Measurements from ENCODE around the gene RILPL2. TPM values are rescaled to one million over a fixed set of nuclear protein-coding genes. Genes with fewer than 3 reads are reported as not detected.
"Not testable (repeated sequence)": the region's sequence is repeated elsewhere in the genome, so short reads cannot be mapped to it uniquely, and the experiment has no call there.

RILPL2 gene
- total RNA-seq, 2 experiments from 2014 or later, result 3.4 to 6.8 TPM

GRCh38 chr12:123433615-123434014 lies 2.9 kb downstream of the RILPL2 start:
- peak overlapping the region; percentile 66 for H3K27ac ChIP-seq (ENCODE audit: low read depth, low read length, poor library complexity, severe bottlenecking)
- H3K4me1 ChIP-seq (ENCODE audit: insufficient read depth, low read length, poor library complexity, severe bottlenecking), result peaks cover 58% of the 10 kb centered on the region
- intact Hi-C loops (cut with micrococcal nuclease; ENCODE audit: unreplicated experiment), result no loop called here
- DNase-seq (ENCODE audit: low spot score), result no peak
- peak overlapping the region; percentile 88 for H3K4me3 ChIP-seq (ENCODE audit: low read depth, low read length, poor library complexity, severe bottlenecking)
- ChIA-PET CTCF (ENCODE audit: unreplicated experiment) (no interaction called here), POLR2A (interaction anchor here (0.6 to 1.2 kb wide), 4 partner anchors 9 to 145 kb away, joined by 3 to 4 read pairs (median 4); no protein-coding TSS in a partner anchor)
- no peaks in the 10 kb centered on the region for H4K20me1 ChIP-seq (ENCODE audit: insufficient read depth, low read length)
- no TSS peak for BruUV-seq (replicated peaks)
- peak overlapping the region; percentile 93 for H3K4me2 ChIP-seq (ENCODE audit: low read length)
- TF ChIP-seq EZH2phosphoT487 (IDR thresholded peaks at IDR 0.05; ENCODE audit: borderline replicate concordance, low read depth, low read length), result no peak
- TF ChIP-seq CTCF (conservative IDR thresholded peaks at IDR 0.05; ENCODE audit: low read length), result no peak
- no peaks in the 10 kb centered on the region for H3K9me2 ChIP-seq (ENCODE audit: insufficient read depth, low read length)
- no peak overlapping the region; the same call in 1 of the 2 replicates for H2AFZ ChIP-seq (ENCODE audit: low read length)
- peaks cover 59% of the 10 kb centered on the region for H3K79me2 ChIP-seq (ENCODE audit: insufficient read depth, low read depth, low read length)
- H3K36me3 ChIP-seq (ENCODE audit: insufficient read depth, low read length), result peaks cover 17% of the 10 kb centered on the region
- H3K9me3 ChIP-seq (ENCODE audit: low read length), result no peaks in the 10 kb centered on the region

- H4K20me1 ChIP-seq (ENCODE audit: insufficient read depth, low read length); intact Hi-C loops (cut with micrococcal nuclease; ENCODE audit: unreplicated experiment); H3K9me2 ChIP-seq (ENCODE audit: insufficient read depth, low read length); H3K9me3 ChIP-seq (ENCODE audit: low read length); CTCF ChIA-PET (ENCODE audit: unreplicated experiment): not testable (repeated sequence)
- POLR2A ChIA-PET, result interaction anchor here (0.8 to 1.7 kb wide), 5 partner anchors 8 to 171 kb away, joined by 3 to 4 read pairs (median 3); partner anchors contain the start of gene SNRNP35
- H3K36me3 ChIP-seq (ENCODE audit: insufficient read depth, low read length), result peaks cover 23% of the 10 kb centered on the region
- DNase-seq (ENCODE audit: low spot score), result peak; percentile 47
- peak overlapping the region; percentile 49 for H2AFZ ChIP-seq (ENCODE audit: low read length)
- H3K4me2 ChIP-seq (ENCODE audit: low read length), result peak overlapping the region; percentile 93
- peak overlapping the region; percentile 88 for H3K4me3 ChIP-seq (ENCODE audit: low read depth, low read length, poor library complexity, severe bottlenecking)
- H3K79me2 ChIP-seq (ENCODE audit: insufficient read depth, low read depth, low read length), result peaks cover 60% of the 10 kb centered on the region
- TSS peak; percentile 44 for BruUV-seq (replicated peaks)
- H3K4me1 ChIP-seq (ENCODE audit: insufficient read depth, low read length, poor library complexity, severe bottlenecking), result peaks cover 73% of the 10 kb centered on the region
- H3K27ac ChIP-seq (ENCODE audit: low read depth, low read length, poor library complexity, severe bottlenecking), result peak overlapping the region; percentile 66
Observed at GRCh38 chr12:123431951-123432817, 4.3 kb downstream of the RILPL2 start.

DNA sequence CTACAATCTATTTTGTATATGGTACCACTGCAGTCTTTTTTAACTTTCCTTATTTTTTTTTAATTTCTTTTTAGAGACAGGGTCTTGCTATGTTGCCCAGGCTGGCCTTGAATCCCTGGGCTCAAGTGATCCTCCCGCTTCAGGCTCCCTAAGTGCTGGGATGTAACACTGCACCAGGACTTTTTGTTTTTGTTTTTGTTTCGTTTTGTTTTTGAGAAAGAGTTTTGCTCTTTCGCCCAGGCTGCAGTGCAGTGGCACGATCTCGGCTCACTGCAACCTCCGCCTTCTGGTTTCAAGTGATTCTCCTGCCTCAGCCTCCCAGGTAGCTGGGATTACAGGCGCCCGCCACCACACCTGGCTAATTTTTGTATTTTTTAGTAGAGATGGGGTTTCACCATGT lies 7.4 kb downstream of the RILPL2 start:
- CTCF ChIA-PET (ENCODE audit: unreplicated experiment); H3K9me2 ChIP-seq (ENCODE audit: insufficient read depth, low read length); intact Hi-C loops (cut with micrococcal nuclease; ENCODE audit: unreplicated experiment); BruUV-seq (replicated peaks); H3K9me3 ChIP-seq (ENCODE audit: low read length); DNase-seq (ENCODE audit: low spot score); H2AFZ ChIP-seq (ENCODE audit: low read length); H3K4me2 ChIP-seq (ENCODE audit: low read length); H4K20me1 ChIP-seq (ENCODE audit: insufficient read depth, low read length); H3K4me3 ChIP-seq (ENCODE audit: low read depth, low read length, poor library complexity, severe bottlenecking): not testable (repeated sequence)
- peaks cover 32% of the 10 kb centered on the region for H3K36me3 ChIP-seq (ENCODE audit: insufficient read depth, low read length)
- H3K79me2 ChIP-seq (ENCODE audit: insufficient read depth, low read depth, low read length), result peaks cover 47% of the 10 kb centered on the region; the same call in 1 of the 2 replicates
- H3K27ac ChIP-seq (ENCODE audit: low read depth, low read length, poor library complexity, severe bottlenecking), result peak overlapping the region; percentile 91
- POLR2A ChIA-PET, result interaction anchor here (0.8 to 2.4 kb wide), 3 partner anchors 17 to 197 kb away, joined by 3 to 11 read pairs (median 3); no protein-coding TSS in a partner anchor
- peaks cover 62% of the 10 kb centered on the region for H3K4me1 ChIP-seq (ENCODE audit: insufficient read depth, low read length, poor library complexity, severe bottlenecking)
